CMK (cell line): ENCODE measurements around the gene PLAAT5.
A peak's percentile ranks its signal among the peaks of the same experiment; 100 is the strongest.
"Not testable (repeated sequence)": the region's sequence is repeated elsewhere in the genome, so short reads cannot be mapped to it uniquely, and the experiment has no call there.

Experiments used
- DNase-seq: peaks from one replicate; pipeline ENCODE4 v3.0.0-alpha.2; 2010; ENCODE audit warnings: low read depth

PLAAT5 gene

DNA sequence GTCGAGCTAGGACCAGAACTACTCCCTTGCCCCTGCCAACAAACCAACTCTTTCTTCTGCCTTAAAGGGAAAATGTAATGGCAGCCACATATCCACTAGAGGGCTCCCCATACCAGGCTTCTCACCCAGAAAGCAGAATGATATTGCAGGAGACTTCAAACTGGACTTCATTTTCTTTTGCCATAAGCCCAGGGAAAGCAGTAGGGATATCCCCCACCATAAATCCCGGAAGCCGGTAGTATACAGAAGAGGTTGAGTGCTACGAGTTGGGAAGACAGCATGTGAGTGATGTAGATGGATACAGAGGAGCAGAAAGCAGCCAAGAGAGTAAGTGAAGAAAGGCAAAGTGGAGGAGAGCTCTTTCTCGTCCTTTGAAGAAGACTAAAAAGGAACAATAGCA lies 12.1 kb downstream of the PLAAT5 start:
- DNase-seq, result peak; percentile 40

DNA sequence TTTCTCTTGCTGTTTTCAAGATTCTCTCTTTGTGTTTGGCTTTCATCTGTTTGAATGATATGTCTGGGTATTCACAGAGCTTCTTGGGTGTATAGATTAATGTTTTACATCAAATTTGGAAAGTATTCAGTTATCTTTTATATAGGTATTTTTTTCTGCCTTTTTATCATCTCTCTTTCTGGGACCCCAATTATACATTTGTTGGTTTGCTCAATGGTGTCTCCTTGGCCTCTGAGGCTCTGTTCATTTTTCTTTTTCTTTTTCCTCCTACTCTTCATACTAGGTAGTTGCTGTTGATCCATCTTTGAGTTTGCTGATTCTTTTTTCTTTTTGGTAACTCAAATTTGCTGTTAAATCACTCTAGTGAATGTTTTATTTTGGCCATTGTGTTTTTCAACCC lies 14.3 kb downstream of the PLAAT5 start:
- no peak for DNase-seq

DNA sequence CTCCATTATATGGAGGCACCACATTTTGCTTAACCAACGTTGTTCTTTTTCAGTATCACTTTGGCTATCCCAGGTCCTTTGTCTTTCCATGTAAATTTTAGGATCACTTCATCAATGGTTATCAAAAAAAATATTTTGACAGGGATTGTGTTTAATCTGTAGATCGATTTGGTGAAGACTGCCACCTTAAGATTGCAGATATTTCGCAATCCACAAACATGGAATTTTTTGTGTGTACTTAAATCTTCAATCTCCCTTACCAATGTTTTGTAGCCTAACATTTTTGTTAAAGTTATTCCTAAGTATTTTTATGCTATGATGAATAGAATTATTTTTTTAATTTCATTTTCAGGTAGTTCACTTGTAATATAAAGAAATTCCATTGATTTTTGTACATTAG lies 18.6 kb downstream of the PLAAT5 start:
- no peak for DNase-seq

DNA sequence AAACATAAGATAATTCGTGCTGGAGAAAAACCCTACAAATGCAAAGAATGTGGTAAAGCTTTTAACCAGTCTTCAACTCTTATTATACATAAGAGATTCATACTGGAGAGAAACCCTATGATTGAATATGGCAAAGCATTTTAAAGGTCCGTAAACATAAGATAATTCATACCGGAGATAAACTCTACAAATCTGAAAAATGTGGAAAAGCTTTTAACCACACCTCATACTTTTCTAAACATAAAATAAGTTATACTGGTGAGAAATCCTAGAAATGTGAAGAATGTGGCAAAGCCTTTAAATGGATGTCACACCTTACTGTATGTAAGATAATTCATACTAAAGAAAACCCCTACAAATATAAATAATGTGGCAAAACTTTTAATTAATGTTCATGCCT lies 20.7 kb downstream of the PLAAT5 start:
- no peak for DNase-seq

DNA sequence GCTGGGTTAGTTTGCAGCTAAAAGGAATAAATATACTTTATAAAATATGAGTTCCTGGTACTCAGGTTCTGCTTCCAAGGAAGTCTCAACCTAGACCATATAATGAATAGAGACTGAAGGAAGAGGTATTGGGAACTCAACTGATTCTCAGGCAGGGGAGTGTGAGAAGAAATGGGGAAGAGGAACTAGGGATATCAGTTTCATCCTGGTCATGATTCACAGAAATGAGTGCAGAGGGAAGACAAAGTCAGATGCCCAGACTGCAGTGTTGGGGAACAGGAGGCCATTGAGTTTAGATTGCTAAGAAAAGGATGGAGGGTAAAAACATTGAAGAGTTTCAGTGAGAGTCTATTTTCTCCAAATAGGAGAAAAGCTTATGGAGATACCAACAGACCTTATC lies 28.8 kb downstream of the PLAAT5 start:
- DNase-seq, result no peak

DNA sequence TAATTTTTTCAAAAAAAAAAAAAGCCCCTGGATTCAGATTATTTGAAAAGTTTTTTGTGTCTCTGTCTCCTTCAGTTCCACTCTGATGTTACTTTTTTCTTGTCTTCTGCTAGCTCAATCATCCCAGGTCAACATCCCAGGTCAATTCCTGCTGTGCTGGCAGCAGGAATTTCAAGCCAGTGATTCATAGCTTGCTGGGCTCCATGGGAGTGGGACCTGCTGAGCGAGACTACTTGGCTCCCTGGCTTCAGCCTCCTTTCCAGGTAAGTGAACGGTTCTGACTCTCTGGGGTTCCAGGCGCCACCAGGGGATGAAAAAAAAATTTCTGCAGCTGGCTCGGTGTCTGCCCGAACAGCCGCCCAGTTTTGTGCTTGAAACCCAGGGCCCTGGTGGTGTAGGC lies 31.4 kb downstream of the PLAAT5 start:
- no peak for DNase-seq

DNA sequence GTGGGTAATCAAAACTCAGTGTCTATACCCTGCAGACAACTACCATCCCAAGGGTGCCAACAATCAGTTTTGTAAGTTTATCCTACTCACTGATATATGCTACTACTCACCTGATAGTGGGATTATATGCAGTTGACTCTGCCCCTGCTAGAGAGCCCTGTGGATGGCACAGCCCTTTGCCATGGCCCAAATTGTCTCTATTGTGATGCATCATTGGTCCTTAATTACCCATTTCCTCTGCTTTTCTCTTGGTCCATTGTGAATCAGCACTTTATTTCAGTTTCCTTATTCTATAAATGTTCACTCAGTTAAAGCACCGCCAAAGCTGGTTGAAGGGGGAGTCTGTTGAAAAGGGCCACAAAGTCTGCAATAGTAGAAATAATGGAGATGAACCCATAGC lies 42.3 kb downstream of the PLAAT5 start:
- DNase-seq, result no peak

DNA sequence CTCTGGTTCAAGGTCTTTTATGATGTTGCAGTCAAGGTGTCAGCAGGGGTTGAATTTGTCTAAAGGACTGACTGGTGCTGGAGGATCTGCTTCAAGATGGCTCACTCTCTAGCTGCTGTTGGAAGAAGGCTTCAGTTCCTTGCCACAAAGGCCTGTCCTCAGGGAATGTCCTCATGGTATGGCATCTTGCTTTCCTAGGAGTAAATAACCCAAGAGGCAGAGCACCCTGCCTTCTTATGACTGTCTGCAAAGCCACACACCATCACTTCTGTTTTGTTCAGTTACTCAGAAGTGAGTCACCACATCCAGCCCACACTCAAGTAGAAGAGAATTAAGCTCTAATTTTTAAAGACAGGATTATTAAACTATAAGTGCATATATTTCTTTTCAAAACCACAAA lies 45.2 kb downstream of the PLAAT5 start:
- DNase-seq, result no peak

DNA sequence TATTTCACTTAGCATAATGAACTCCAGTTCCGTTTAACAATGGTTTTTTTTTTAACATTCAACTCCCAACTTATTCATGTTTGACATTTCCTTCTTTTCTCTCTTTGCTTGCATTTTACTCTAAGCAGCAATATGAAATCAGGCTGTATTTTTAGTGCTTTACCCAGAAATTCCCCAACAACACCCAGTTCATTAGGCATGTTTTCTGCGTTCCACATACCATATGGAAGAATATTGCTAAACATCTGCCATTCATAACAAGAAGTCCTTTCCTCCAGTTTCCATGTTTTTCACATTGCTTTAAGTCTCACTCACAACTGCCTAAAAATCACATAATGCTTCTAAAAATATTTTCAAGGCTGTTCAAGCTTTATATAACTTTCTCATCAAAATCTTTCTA lies 45.8 kb downstream of the PLAAT5 start:
- DNase-seq, result no peak

DNA sequence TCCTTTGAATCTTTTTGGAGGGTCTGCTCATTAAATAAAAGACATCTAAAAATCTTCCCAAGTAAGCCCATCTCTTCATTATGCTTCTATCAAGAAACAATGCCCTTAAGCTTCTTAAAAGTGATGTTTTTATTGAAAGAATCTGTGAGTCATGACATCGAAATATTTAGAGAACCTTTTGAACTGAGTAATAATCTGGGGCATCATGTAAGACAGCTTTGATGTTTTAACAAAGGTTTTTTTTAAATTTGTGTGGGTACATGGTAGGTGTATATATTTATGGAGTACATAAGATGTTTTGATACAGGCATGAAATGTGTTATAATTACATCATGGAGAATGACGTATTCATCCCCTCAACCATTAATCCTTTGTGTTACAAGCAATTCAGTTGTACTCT lies 46.8 kb downstream of the PLAAT5 start:
- DNase-seq, result no peak

DNA sequence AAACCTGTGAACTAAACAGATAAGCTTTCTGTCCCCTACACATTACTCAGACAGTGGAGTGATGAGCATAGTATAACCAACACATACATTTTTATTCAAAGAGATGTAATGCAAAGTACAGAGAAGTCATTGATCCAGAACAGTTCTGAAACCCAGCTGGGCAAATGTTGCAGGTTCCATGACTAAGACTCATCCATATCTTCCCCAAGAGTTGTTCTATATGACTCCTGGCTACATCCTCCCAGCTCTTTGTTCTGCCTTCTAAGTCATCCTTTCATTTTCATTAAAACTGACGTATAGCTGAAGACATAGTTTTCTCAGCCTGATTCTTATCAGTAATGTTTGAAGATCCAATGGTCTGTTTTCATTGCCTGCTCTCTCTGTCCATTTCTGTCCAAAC lies 47.3 kb downstream of the PLAAT5 start:
- DNase-seq, result no peak

DNA sequence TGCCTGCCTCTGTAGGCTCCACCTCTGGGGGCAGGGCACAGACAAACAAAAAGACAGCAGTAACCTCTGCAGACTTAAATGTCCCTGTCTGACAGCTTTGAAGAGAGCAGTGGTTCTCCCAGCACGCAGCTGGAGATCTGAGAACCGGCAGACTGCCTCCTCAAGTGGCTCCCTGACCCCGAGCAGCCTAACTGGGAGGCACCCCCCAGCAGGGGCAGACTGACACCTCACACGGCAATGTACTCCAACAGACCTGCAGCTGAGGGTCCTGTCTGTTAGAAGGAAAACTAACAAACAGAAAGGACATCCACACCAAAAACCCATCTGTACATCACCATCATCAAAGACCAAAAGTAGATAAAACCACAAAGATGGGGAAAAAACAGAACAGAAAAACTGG lies 55.1 kb downstream of the PLAAT5 start:
- DNase-seq, result not testable (repeated sequence)

DNA sequence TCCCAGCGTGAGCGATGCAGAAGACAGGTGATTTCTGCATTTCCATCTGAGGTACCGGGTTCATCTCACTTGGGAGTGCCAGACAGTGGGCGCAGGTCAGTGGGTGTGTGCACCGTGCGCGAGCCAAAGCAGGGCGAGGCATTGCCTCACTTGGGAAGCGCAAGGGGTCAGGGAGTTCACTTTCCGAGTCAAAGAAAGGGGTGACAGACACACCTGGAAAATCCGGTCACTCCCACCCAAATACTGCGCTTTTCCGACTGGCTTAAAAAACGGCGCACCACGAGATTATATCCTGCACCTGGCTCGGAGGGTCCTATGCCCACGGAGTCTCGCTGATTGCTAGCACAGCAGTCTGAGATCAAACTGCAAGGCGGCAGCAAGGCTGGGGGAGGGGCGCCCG lies 55.6 kb downstream of the PLAAT5 start:
- not testable (repeated sequence) for DNase-seq

DNA sequence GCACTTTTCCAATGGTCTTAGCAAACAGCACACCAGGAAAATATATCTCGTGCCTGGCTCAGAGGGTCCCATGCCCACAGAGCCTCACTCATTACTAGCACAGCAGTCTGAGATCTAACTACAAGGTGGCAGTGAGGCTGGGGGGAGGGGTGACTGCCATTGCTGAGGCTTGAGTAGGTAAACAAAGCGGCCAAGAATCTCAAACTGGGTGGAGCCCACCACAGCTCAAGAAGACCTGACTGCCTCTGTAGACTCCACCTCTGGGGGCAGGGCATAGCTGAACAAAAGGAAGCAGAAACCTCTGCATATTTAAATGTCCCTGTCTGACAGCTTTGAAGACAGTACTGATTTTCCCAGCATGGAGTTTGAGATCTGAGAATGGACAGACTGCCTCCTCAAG lies 60.2 kb downstream of the PLAAT5 start:
- DNase-seq, result not testable (repeated sequence)

DNA sequence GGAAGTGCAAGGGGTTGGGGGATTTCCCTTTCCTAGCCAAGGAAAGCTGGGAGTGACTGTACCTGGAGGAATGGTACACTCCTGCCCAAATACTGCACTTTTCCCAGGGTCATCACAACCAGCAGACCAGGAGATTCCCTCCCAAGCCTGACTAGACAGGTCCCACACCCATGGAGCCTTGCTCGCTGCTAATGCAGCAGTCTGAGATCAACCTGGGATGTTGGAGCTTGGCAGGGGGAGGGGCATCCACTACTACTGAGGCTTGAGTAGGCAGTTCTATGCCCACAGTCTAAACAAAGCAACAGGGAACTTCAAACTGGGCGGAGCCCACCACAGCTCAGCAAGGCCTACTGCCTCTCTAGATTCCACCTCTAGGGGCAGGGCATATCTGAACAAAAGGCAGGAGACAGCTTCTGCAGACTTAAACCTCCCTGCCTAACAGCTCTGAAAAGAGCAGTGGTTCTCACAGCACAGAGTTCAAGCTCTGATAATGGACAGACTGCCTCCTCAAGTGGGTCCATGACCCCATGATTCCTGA lies 62.9 kb downstream of the PLAAT5 start:
- DNase-seq, result no peak

DNA sequence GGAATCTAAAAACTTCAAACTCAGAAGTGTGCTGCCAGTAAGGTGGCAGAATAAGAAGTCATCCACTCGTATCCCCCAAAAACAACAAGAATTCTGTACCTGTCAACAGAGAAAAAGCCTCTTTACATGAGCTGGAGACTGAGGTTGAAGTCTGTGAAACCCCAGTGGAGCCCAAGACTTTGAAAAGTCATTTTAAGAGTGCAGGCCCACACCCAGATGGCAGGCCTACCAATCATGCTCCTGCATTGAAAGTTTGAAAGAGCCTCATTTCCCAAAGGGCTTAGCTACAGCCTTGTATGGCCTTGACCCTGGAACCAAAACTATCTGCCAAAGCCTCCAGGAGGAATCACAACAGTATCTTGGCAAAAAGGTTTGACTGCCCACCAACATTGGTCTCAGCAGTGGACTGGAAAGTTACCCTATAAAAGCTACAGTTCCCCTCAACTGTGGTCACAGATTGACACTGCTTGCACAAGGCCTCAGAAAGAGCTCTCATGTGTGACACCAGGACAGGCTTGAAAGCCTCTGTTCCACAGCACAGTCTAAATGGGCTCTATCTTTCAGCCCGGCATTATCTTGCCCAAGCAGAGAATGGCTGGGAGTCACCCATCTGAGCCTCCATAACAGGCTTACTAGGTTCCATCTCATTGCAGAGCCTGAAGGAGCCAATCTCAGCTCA lies 73.7 kb downstream of the PLAAT5 start:
- DNase-seq, result no peak
